Osteoblast (primary cell): ENCODE measurements around the gene JAG2. TPM values are rescaled to one million over a fixed set of nuclear protein-coding genes. Genes with fewer than 3 reads are reported as not detected.

Source experiments
- DNase-seq: peaks from one replicate; pipeline ENCODE4 v3.0.0; 2011; ENCODE audit warnings: low spot score, mixed read lengths; ENCODE audit not compliant: insufficient read length; ENCODE audit errors: missing footprints
- H2AFZ ChIP-seq: 2 replicates; pipeline ENCODE4 v1.6.0; 2011; ENCODE audit warnings: mild to moderate bottlenecking, low read length
- H3K27ac ChIP-seq: 2 replicates; pipeline ENCODE4 v1.5.1; 2011; ENCODE audit warnings: mild to moderate bottlenecking, low read depth, low read length, moderate library complexity
- H3K27me3 ChIP-seq: 2 replicates; pipeline ENCODE4 v1.6.0; 2012; ENCODE audit warnings: mild to moderate bottlenecking, control low read depth, inconsistent platforms, low read length, moderate library complexity; ENCODE audit not compliant: insufficient read depth
- H3K36me3 ChIP-seq: 2 replicates; pipeline ENCODE4 v1.5.1; 2011; ENCODE audit warnings: mild to moderate bottlenecking, low read length, control low read depth, moderate library complexity; ENCODE audit not compliant: insufficient read depth
- H3K4me1 ChIP-seq: 2 replicates; pipeline ENCODE4 v1.5.1; 2011; ENCODE audit warnings: mild to moderate bottlenecking, low read length, control low read depth, moderate library complexity; ENCODE audit not compliant: insufficient read depth
- H3K4me2 ChIP-seq: 2 replicates; pipeline ENCODE4 v1.6.0; 2011; ENCODE audit warnings: mild to moderate bottlenecking, low read length; ENCODE audit not compliant: insufficient read depth
- H3K4me3 ChIP-seq: fragments of 200-600 bp; sonication (generic); 3 replicates; pipeline ENCODE4 v1.5.1; 2012; ENCODE audit warnings: mild to moderate bottlenecking, low read length, inconsistent platforms; ENCODE audit not compliant: insufficient read depth
- H3K79me2 ChIP-seq: 2 replicates; pipeline ENCODE4 v1.6.0; 2012; ENCODE audit warnings: mild to moderate bottlenecking, low read length, control low read depth, inconsistent platforms; ENCODE audit not compliant: insufficient read depth
- H3K9me3 ChIP-seq: 2 replicates; pipeline ENCODE4 v1.5.1; 2011; ENCODE audit warnings: low read depth, low read length, control low read depth
- H4K20me1 ChIP-seq: 2 replicates; pipeline ENCODE4 v1.6.0; 2012; ENCODE audit warnings: mild to moderate bottlenecking, low read length, control low read depth; ENCODE audit not compliant: insufficient read depth
- small RNA-seq: library from RNA; depleted of rRNA; stranded (forward); fragments of <200 nt; gene quantifications from one replicate; pipeline ENCODE3, GENCODE V24; 2012
- total RNA-seq: library from RNA; depleted of rRNA; stranded (reverse); fragments of >200 nt; gene quantifications from 2 replicates; pipeline ENCODE4 v1.2.3, GENCODE V29; 2012
- TF ChIP-seq, protein P1 (sequence below): IDR thresholded peaks from 2 replicates; pipeline ENCODE4 v1.5.1; 2011; ENCODE audit warnings: mild to moderate bottlenecking, low read depth, low read length, moderate library complexity; ENCODE audit errors: extremely low read depth

Gene JAG2
- total RNA-seq, 1 donor, result 3.3 TPM

DNA sequence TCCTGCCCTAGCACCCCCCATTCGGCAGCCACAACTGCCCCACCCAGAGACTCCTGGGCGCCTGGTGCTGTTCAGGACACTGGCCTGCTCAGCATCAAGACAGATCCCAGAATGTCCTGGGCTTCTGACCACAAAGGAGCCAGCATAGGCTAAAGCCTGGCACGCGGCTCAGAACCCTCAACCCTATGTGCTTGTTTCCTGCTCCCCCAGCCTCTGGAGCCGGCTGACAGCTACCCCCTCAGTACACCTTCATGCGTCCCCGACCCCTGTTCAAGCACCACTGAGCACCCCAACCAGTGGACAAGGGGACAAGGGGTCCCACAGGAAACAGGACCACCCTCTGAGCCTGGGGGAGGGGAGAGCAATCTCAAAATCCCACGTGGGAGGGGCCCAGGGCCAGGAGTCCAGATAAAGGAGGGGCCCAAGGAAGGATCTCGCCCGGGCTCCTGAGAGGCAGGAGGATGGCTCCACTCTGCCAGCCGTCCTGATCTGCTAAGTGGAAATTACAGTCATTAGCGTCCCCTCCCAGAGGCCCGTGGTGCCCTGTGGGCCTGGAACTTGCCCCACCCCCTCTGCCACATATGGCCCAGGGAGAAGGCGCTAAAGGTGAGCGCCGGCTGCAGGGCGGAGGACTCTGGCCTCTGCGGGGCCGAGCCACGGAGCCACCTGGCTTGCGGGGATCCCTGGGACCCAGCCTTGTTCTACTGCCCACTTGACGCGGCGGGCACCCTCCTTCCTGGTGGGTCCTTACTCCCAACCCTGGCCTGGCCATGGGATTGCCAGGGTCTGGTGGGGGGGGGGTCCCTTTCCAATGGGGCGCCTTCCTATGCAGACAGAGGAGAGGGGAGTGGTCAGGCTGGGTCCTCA is 76.2 kb downstream of the JAG2 start:
- H2AFZ ChIP-seq, result no peak overlapping the region
- peak; percentile 91 for DNase-seq
- peak overlapping the region; percentile 84 for H3K4me2 ChIP-seq

GRCh38 chr14:105091517-105092170 is 76.9 kb downstream of the JAG2 start:
- peak overlapping the region; percentile 33 for H3K4me3 ChIP-seq
- no peaks in the 10 kb centered on the region for H3K36me3 ChIP-seq
- no peaks in the 10 kb centered on the region for H3K79me2 ChIP-seq
- H3K27me3 ChIP-seq, result no peaks in the 10 kb centered on the region
- peaks cover 32% of the 10 kb centered on the region for H3K4me1 ChIP-seq
- peak overlapping the region; percentile 84 for H3K4me2 ChIP-seq
- TF ChIP-seq, protein P1, sequence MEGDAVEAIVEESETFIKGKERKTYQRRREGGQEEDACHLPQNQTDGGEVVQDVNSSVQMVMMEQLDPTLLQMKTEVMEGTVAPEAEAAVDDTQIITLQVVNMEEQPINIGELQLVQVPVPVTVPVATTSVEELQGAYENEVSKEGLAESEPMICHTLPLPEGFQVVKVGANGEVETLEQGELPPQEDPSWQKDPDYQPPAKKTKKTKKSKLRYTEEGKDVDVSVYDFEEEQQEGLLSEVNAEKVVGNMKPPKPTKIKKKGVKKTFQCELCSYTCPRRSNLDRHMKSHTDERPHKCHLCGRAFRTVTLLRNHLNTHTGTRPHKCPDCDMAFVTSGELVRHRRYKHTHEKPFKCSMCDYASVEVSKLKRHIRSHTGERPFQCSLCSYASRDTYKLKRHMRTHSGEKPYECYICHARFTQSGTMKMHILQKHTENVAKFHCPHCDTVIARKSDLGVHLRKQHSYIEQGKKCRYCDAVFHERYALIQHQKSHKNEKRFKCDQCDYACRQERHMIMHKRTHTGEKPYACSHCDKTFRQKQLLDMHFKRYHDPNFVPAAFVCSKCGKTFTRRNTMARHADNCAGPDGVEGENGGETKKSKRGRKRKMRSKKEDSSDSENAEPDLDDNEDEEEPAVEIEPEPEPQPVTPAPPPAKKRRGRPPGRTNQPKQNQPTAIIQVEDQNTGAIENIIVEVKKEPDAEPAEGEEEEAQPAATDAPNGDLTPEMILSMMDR, result no peak
- peak overlapping the region; percentile 30 for H3K27ac ChIP-seq
- H4K20me1 ChIP-seq, result peaks cover 12% of the 10 kb centered on the region
- H2AFZ ChIP-seq, result no peak overlapping the region
- no peaks in the 10 kb centered on the region for H3K9me3 ChIP-seq
- peak; percentile 93 for DNase-seq

More for the DNA sequence above, 76.2 kb downstream of the JAG2 start:
- H4K20me1 ChIP-seq, result peaks cover 12% of the 10 kb centered on the region
- no peak overlapping the region for H3K27ac ChIP-seq
- peak overlapping the region; percentile 82 for H3K4me3 ChIP-seq
- no peaks in the 10 kb centered on the region for H3K79me2 ChIP-seq
- H3K4me1 ChIP-seq, result peaks cover 31% of the 10 kb centered on the region
- H3K27me3 ChIP-seq, result no peaks in the 10 kb centered on the region
- no peaks in the 10 kb centered on the region for H3K36me3 ChIP-seq
- TF ChIP-seq, protein P1, result no peak
- H3K9me3 ChIP-seq, result no peaks in the 10 kb centered on the region

DNA sequence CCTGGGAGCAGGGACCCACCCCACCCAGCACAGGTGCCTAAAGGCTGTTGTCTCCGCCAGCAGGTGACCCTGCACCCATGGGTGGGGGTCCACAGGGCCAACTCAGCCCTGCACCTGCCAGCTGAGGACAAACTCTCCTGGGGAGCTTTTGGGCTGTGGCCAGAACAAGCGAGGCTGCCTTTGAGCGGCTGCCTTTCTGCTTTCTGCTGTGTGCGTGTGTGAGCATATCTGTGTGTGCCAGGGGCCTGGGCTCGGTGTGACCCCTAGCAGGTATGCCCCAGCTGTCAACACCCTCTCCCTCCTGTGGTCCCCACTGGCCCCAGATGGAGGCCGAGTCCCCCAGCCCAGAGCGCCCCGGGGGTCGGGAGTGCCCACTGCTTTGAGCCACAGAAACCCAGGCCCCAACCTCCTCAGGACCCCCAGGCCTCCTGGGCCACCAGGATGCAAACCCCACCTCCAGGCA is 77.5 kb downstream of the JAG2 start:
- H3K27me3 ChIP-seq, result no peaks in the 10 kb centered on the region
- no peak overlapping the region for H2AFZ ChIP-seq
- H3K4me1 ChIP-seq, result peaks cover 35% of the 10 kb centered on the region
- peak; percentile 62 for DNase-seq
- H3K79me2 ChIP-seq, result no peaks in the 10 kb centered on the region
- no peak overlapping the region for H3K4me3 ChIP-seq
- TF ChIP-seq, protein P1, result no peak
- no peaks in the 10 kb centered on the region for H3K9me3 ChIP-seq
- no peak overlapping the region for H3K4me2 ChIP-seq
- H3K36me3 ChIP-seq, result no peaks in the 10 kb centered on the region
- no peak overlapping the region for H3K27ac ChIP-seq
- H4K20me1 ChIP-seq, result peaks cover 13% of the 10 kb centered on the region

Small RNAs within 50 kb of the gene (small RNA-seq; reads per million reads assigned to genes)
- gene AL512356.2 (not detected), gene MIR6765 (not detected)

Other genes with a start within 250 kb of the JAG2 start
- not detected in 2 replicates for gene PLD4, start 243.9 kb downstream of the JAG2 start, total RNA-seq
- gene AHNAK2, start 190.4 kb downstream of the JAG2 start, total RNA-seq, result 30.8 and 31.8 TPM in 2 replicates
- 11.5 and 12.3 TPM in 2 replicates for gene CLBA1, start 183.0 kb downstream of the JAG2 start, total RNA-seq
- 13.3 and 13.8 TPM in 2 replicates for gene CDCA4, start 147.7 kb downstream of the JAG2 start, total RNA-seq
- gene GPR132, start 103.3 kb downstream of the JAG2 start, total RNA-seq, result under 0.01 TPM in 2 replicates
- 13.6 and 15.9 TPM in 2 replicates for gene NUDT14, start 12.5 kb upstream of the JAG2 start, total RNA-seq
- gene BTBD6, start 79.8 kb upstream of the JAG2 start, total RNA-seq, result 54.3 and 60.1 TPM in 2 replicates
- gene BRF1, start 132.2 kb upstream of the JAG2 start, total RNA-seq, result 33.6 and 34.4 TPM in 2 replicates
- 81.1 and 81.3 TPM in 2 replicates for gene PACS2, start 146.0 kb upstream of the JAG2 start, total RNA-seq
- gene TEX22, start 229.8 kb upstream of the JAG2 start, total RNA-seq, result under 0.01 and 0.29 TPM in 2 replicates